ENCODE measurements around the gene KSR2.

KSR2 gene

DNA sequence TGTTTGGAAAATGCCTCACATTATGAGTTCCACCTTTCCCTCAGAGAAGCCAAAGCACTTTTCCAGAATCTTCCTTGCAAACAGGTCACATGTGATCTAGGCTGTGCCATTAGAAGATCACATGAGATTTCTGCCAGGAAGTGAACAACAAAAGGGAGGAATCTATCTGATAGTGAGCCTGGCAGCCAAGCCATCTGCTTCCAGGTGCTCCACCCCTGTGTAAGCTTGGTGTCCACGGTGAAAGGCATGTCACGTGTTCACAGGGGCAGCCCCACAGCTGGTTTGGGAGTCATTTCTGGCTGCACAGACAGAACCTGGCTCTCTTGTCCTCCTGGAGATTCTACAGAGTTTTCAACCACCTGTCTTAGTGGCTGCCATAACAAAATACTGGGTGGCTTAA, 3.5 kb upstream of the KSR2 start:
- no peak for DNase-seq (ENCODE audit: low read depth, low spot score)
- no peak overlapping the region for H3K4me3 ChIP-seq (ENCODE audit: low read length)

DNA sequence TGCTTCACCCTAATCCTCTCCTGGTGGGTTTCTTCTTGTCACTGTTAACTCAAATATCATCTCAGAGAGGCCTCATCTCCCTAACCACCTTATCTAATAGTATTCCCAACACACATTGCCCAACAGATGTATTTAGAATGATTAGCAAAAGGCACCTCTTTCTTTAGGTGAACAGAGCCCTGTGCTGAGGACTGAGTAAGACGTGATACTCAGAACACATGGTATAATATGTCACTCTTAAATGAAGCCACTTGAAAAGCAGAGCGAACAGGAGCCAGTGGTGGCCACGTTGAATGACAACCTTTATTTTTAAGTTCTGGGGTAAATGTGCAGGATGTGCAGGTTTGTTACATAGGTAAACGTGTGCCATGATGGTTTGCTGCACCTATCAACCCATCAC, 1.5 kb upstream of the KSR2 start:
- no peak overlapping the region for H3K4me3 ChIP-seq (ENCODE audit: low read length)

DNA sequence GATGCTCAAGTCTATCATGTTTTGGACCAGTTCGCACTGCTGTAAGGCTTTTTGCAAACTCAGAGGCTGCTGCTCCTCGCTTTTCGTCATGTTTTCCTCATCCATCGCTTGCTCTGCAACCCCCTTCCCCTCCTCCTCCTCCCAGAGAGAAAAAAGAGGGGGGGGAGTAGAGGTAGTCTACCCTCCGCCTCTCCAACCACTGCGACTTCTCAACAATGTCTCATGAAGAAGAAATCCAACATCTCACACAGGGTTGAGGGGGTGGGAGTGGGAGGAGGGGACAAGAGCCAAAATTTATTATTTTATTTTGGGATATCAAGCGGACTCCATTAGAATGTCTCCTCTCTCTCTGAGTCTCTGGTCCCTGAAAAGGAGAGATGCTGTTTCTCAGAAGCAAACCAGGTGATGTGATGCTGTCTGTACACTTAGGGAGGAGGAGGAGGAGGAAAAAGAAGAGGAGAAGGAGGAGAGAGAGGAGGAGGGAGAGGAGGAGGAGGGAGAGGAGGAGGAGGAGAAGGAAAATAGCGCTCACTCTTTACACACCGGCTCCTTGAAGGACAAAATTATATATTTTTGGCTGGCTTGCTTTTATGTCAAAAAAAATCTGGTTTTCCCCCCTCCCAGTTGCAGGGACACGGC, 520 bp downstream of the KSR2 start:
- H3K4me3 ChIP-seq (ENCODE audit: low read length) = peak overlapping the region; percentile 83
- DNase-seq (ENCODE audit: low read depth, low spot score) = no peak

More for the DNA sequence above, 1.5 kb upstream of the KSR2 start:
- no peak for DNase-seq (ENCODE audit: low read depth, low spot score)

DNA sequence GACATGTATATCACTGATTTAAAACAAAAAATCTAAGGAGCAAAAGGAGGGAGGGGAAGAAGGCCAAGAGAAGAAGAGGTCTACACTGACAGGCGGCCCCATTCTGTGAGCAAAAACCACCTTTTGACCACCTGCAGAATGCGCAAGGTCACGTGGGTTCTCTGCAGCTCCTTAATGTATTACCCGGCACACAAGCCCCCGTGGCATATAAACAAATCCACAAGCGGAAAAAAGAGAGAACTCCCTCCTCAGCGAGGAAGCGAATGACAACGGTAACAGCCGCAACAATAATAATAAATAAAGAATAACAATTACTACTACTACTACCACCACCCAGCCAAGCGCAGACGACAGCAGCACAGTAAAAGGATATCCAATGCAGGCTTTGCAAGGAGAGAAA, 1.3 kb downstream of the KSR2 start:
- H3K4me3 ChIP-seq (ENCODE audit: low read length) = no peak overlapping the region
- DNase-seq (ENCODE audit: low read depth, low spot score) = no peak

DNA sequence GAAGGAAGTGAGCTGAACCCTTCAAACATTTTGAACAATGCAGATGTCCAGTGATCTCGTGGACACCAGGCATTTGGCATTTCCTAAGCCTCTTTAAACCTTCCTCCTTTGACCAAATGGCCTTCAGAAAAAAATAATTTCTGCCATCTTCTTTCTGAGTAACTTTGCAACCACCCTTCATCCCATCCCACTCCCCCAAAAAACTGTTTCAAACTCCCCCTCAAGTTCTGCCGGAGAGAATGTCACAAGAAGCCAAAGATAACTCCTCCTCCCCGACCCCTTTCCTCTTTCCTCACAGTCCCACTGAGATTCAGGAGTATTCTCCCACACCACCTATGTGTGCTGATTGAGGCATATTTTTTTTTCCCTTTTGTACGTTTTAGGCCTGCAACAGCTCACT, 1.7 kb downstream of the KSR2 start:
- H3K4me3 ChIP-seq (ENCODE audit: low read length) = no peak overlapping the region
- DNase-seq (ENCODE audit: low read depth, low spot score) = no peak

DNA sequence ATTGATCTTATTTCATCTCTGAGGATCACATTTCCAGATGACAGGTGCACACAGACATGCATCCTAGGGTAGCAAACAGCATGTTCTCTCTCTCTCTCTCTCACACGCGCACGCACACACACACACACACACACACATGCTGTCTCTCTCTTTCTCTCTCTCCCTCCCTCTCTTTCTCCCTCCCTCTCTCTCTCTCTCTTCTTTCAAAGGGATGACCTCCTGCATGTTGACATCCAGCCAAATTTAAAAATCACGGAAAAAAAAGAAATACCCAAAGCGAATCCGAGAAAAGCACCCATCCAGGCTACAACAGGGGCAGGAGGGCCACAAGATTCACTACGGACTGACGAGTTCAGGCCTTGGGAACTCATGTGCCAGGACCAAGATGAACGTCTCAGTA, 2.3 kb downstream of the KSR2 start:
- H3K4me3 ChIP-seq (ENCODE audit: low read length) = no peak overlapping the region
- no peak for DNase-seq (ENCODE audit: low read depth, low spot score)

DNA sequence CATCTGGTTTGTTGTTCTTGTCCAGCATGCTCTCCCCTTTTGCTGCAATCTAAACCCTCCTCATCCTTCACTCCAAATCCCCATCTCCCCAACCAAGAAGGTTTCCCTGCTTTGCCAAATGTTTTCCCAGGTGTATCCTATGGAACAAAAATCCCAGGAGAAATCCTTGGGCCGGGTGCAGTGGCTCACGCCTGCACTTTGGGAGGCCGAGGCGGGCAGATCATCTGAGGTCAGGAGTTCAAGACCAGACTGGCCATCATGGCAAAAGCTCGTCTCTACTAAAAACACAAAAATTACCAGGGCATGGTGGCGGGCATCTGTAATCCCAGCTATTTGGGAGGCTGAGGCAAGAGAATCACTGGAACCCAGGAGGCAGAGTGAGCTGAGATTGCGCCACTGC, 5.0 kb downstream of the KSR2 start:
- no peak overlapping the region for H3K4me3 ChIP-seq (ENCODE audit: low read length)
- no peak for DNase-seq (ENCODE audit: low read depth, low spot score)

DNA sequence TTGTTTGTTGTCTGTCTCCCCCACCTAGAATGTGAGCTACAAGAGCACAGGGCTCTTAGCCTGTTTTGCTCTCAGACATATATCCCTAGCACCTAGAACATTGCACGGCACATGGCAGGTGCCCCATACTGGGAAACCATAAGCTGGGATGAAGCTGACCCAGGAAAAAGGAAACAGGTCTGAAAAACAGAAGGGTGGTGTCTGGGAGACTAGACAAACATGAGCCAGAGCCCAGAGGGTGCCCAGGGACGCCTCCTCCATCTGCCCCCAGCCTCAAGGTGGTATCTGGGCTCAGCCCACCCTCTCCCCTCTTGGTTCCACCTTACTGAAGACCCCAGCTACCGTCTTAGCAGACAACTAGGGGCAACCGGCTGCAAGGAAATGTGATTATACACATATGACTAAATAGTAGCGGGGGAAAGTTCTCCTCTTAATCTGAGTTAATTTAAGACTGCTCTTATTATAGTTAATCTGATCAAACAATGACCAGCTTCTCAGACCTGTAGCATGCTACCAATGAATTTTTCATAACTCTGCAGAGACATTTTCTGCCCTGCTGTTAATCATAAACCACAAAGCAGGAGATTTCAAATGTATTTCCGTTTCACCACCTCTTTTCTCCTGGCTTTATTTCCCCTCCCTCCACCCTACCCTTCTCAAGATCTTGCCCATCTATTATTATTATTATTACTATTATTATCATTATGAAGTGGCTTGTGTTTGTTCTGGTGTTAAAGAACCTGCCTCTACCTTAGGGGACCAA, 31.9 kb downstream of the KSR2 start:
- no peak overlapping the region for H3K4me3 ChIP-seq (ENCODE audit: low read length)
- no peak for DNase-seq (ENCODE audit: low read depth, low spot score)

DNA sequence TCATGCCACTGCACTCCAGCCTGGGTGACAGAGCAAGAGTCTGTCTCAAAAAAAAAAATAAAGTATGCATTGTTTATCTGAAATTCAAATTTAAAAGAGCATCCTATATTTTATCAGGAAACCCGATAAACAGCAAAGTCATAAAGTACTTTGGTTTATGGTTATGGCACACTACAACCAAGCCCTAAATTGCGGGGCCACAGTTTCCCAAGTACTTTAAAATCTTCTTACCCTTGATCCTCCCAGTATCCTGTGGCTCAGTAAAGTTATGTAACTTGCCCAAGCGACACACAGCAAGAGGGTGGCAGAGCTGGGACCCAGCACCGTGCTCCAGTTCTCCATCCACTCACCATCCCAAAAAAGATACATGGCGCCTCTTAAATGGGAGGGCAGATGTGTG, 35.2 kb downstream of the KSR2 start:
- no peak overlapping the region for H3K4me3 ChIP-seq (ENCODE audit: low read length)
- no peak for DNase-seq (ENCODE audit: low read depth, low spot score)

DNA sequence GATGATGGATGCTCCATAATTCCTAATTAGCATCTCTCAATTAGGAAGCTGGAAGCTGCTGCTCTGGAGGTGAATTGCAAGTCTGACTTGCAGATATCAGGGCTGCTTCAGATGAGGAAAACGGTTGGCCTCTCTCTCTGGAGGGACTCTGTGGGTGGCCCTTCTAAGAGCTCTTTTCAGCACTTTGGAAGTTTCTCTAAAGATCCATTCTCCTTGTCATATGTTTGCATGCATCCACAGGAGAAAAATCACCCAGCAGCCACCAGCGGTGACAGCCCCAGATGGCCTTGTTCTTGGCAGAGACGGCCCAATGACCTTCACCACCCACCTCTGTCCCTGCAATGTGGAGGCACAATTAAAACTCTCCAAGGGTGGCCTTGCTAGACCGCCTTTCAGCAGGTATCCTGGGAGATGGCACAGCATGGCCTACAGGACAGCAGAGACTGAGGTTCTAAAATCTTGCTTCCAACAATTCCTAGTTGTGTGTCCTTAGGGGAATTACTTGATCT, 42.3 kb downstream of the KSR2 start:
- no peak for DNase-seq (ENCODE audit: low read depth, low spot score)

DNA sequence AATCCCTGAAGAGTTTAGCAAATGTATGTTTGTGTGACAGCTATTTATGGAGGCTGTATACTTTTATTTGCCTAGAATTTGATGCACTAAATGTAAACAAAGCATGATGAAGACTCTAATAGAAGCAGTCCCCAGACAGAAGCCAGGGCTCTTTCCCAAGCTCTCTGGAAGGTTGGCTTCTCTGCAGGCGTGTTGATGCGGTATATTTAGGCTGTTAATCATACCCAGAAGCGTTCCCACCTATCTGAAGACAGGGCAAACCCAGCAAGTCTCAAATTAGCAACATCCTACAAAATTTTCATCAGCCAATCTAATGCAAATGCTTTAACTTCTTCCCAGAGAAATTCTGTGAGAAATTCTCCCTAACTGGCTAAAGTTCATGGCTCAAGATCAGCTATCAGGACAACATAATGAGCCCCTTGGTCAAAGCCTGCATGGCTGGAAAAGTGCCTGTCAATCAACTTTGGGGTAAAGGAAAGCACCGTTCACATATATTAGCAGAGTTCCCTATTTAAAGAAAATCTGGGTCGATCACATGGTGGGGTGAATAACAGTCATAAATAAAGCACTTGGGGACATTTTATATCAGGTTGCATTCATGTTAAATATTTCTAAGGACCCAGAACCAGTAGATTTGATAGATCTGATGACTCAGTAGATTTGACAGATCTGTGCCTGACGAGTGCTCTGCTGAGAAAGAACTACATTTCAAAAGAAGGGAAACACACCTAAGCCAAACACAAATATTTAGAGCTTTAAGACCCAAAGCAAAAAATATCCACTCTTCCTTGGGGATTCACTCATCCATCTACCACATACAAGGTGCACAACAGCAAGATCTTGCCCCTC, 46.6 kb downstream of the KSR2 start:
- no peak overlapping the region for H3K4me3 ChIP-seq (ENCODE audit: low read length)
- DNase-seq (ENCODE audit: low read depth, low spot score) = no peak

More for the DNA sequence above, 42.3 kb downstream of the KSR2 start:
- H3K4me3 ChIP-seq (ENCODE audit: low read length) = no peak overlapping the region

DNA sequence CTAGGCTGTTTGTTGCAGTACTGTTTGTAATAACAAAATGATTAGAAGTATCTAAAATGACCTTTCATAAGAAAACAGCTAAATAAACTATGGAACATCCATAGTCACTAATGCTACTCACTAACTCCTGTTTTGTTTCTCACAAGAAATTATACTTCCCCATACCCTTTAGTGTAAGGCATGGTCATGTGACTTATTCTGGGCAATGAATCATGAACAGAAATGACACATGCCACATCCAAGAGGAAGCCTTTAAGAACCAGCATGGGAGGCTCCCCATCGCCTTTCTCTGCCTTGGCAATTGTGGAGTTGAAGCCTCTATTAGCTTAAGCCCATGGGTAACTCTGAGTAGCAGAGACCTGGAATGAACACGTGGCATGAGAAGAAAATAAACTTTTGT, 49.3 kb downstream of the KSR2 start:
- no peak overlapping the region for H3K4me3 ChIP-seq (ENCODE audit: low read length)
- DNase-seq (ENCODE audit: low read depth, low spot score) = no peak

DNA sequence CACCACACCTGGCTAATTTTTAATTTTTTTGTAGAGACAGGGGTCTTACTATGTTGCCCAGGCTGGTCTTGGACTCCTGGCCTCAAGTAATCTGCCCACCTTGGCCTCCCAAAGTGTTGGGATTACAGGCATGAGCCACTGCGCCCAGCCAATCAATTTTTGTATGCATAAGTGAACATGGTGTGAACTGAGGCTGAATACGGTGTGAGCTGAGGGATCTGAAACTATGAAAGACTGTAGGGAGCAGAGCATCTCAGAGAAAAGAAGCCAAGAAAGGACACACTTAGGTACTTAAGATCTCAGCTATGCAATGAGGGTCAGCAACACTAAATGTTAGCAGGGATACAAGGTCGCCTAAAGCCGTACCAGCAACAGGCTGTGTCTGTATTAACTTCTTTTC, 54.1 kb downstream of the KSR2 start:
- no peak for DNase-seq (ENCODE audit: low read depth, low spot score)
- no peak overlapping the region for H3K4me3 ChIP-seq (ENCODE audit: low read length)

DNA sequence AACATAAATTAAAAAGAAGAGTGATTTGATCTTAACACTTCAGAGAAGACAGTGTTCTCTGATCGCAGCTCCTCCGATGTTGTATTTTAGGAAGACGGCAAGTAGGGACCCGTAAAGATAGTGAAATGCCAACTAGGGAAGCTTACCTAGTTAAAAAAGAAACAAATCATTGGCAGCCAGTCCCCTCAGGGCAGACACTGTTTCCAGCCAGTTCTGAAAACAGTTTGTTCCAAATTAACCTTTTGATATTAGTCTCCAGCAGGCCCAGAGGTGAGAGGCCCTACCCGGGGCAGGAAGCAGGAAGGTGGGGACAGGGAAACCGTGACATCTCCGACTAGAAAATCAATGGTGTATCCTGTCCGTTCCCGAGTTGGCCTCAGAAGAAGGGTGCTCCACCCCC, 56.0 kb downstream of the KSR2 start:
- no peak overlapping the region for H3K4me3 ChIP-seq (ENCODE audit: low read length)
- no peak for DNase-seq (ENCODE audit: low read depth, low spot score)

DNA sequence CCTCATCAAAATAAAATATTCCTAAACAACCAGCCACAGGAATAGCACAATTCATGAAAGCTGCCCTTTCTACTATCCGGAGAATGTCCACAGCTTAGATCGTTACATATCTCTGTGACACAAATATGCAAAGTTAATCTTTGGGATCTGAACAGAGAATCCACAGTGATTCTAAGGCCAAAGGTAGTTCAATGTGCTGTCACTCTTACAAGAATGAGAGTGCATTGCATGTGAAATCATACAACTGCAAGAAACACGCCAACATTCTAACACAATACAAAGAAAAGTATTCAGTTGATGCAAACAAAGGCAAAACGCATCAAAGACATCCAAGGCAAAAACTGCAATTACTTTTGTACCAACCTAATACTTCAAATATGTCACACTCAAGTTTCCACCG, 60.4 kb downstream of the KSR2 start:
- H3K4me3 ChIP-seq (ENCODE audit: low read length) = no peak overlapping the region
- DNase-seq (ENCODE audit: low read depth, low spot score) = no peak

DNA sequence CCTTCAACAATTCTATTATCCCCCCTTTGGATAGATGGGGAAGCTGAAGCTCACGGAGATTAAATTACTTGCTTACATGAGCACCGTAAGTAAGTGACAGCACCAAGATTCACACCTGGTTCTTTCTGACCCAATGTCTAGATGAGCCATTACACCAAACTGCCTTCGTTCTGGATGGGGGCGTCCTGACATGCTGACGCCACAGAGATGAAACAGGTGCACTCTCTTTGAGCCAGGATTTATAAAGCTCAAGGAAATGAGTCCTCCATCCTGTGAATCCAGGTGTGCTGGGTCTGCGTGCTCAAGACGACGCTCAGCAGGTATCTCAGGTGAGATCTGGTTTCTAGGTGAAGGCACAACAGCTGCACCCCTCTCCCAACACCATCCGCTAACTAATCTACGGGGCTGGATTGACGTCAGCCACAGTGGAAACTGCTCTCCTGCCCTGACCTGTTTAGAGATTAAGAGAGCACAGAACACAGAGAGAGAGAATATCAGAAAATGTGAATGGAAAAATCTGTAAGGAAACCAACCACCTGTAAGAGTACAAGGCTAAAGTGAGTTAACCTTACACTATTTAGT, 61.6 kb downstream of the KSR2 start:
- no peak for DNase-seq (ENCODE audit: low read depth, low spot score)

DNA sequence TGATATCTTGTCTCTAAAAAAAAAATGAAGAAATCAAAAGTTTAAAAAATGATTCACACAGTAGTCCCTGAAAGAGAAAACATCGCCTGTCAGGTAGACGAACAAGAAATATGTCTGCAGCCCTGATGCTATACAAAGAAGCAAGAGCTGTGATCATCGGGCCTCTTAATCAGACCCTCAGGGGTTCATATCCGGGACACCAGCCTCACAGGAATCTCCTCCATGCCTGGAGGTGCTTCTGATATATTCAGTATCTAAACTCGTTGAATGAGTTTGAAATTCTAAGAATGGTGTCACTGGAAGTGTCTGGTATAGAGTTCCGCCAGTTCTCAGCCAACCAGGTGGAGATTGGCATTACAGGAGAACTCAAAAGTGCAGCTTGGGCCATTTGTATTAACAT, 64.7 kb downstream of the KSR2 start:
- DNase-seq (ENCODE audit: low read depth, low spot score) = no peak
- no peak overlapping the region for H3K4me3 ChIP-seq (ENCODE audit: low read length)

More for the DNA sequence above, 61.6 kb downstream of the KSR2 start:
- no peak overlapping the region for H3K4me3 ChIP-seq (ENCODE audit: low read length)

DNA sequence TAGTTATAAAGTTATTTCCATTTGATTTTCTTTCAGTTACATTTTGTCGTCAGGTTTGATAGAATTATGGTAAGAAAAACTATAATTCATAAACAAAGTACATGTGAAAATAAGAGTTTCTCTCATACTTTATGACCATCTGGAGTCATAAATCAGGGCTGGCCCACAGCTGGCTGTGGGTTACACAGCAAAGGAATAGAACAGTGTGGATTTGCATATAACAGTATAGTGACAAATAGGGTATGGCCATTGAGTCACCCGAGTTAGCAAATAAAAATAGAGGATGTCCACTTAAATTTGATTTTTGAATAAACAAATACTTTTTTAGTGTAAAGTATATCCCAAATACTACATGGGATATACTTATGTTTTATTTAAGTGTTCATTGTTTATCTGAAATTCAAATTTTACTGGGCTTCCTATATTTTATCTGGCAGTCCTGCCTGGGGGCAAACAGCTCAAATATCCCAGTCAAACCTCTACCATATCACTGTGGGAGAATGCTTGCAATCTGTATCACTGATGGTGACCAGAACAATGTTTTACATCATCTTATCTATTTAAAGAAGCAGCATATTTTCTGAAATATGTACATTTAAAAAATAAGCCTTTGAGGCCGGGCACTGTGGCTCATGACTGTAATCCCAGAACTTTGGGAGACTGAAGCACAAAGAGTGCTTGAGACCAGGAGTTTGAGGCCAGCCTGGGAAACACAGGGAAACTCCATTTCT, 65.5 kb downstream of the KSR2 start:
- no peak overlapping the region for H3K4me3 ChIP-seq (ENCODE audit: low read length)
- DNase-seq (ENCODE audit: low read depth, low spot score) = no peak

DNA sequence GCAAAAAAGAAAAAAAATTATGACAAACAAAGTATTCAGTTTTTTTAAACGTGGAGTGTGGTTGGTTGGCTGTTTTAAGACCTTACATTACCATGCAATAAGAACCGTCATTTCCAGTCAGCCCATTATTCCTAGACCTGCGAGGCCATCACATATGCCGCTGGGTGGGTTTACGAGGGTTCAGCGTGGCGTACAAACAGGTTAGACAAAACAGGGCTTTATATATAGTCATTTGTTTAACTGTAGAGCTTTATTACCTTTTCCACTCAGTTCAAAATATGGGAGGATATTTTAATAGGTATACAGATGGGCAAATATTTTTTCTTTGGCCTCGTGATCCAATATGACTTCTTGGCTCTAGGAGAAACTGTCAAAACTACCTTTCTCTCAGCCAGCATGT, 67.2 kb downstream of the KSR2 start:
- no peak for DNase-seq (ENCODE audit: low read depth, low spot score)
- no peak overlapping the region for H3K4me3 ChIP-seq (ENCODE audit: low read length)

All from Jurkat, Clone E6-1 (cell line).